Activated gamma-delta T cell treated with anti-CD3 and anti-CD28 coated beads, Interleukin-2, amount 50 U/mL, for 16 hours (primary cell): ENCODE results near the gene SMOC2.

ENCODE experiments used
- DNase-seq: peaks from one replicate; pipeline ENCODE4 v3.0.0-alpha.2; 2020; ENCODE audit warnings: low read depth

SMOC2 gene

DNA sequence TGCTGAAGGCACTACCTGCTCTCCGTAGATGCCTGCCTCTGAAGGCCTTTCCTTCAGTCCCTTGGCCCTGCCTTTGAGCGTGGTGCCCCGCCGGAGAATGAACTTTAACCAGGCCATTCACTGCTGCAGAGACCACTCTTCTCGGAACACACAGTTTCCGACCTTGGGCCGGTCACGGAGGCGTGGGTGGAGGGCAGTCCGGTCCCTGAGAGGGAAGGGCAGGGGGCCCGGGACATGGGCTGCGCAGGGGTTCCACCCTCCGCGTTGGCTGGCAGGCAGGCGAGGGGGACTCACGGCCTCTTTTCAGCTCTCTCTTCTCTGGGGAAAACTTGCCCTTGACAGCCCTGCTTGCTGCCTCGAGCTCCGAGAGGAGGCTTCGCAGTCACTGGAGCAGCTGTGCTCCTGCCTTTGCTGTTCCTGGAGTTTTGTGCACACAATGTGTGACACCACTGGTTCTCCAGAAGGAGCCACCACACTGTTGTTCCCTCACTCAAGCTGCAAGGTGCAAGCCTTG lies 187.8 kb downstream of the SMOC2 start:
- DNase-seq = no peak

DNA sequence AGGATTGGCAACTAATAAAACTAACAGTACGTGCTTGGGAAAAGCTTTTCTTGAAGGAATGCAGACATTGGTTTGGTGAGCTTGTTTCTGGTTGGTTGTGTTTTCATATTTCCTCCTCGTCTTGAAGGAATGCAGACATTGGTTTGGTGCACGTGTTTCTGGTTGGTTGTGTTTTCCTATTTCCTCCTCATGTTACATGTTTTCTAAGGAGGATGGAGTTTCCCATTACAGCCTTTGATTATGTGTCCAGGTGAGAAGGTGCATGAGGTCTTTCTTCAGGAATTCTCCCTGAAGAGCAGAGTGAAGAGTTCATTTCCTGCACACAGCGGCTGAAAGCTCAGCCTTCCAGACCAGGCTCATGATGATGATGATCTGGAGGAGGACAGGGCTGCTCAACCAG lies 190.6 kb downstream of the SMOC2 start:
- DNase-seq = no peak

DNA sequence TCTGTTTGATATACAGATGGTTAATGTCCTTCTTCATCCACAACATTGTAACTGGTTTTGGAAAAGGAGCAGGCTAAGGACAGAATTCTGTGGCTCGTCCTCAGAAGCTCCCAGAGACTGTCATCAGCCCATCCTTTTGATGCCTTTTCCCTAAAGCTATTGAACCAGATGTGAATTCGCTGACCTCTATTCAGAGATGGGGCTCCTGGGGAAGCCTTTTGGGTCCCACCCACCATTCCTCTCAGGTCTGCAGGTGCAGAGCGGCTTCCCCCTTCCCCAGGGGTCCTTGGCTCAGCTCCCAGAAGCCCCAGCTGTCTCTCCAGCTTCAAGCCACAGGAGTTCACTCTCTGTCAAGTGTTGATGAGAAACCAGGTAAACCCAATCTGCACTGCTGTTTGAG lies 191.7 kb downstream of the SMOC2 start:
- no peak for DNase-seq

DNA sequence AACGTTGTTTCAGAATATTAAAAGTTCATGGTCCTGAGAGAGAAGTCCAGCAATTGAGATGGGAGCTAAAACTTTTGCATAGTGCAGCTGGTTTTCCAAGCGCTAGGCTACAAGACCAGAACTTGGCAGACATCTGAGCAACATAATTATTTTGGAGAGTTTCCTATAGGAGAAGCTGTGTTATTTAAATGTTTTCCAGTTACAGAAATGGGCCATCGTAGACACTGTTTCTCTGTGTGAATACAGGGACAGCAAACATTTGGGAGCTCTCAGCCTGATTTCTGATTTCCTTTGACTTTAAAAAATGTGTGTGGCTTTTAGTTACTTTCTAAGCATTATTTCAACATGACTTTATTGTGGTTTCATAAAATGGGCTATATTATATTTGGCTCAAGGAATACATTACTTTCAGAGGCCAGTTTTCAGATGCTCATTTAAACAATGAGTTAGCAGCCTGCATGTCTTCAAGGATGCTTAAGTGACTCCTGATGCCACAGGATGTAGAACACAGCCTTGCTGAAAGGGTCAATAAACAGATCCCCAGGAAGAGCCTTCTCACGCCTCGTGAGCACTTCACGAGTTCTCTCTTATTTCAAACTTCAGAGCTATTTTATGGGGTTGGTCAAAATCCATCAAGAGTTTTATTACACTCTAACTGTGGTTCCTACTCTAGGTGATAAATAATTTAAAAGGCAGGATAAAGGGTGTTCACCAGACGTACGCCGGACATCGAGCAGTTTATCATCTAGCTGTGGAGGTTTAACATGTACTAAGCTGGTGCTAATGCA lies 193.8 kb downstream of the SMOC2 start:
- DNase-seq = no peak

DNA sequence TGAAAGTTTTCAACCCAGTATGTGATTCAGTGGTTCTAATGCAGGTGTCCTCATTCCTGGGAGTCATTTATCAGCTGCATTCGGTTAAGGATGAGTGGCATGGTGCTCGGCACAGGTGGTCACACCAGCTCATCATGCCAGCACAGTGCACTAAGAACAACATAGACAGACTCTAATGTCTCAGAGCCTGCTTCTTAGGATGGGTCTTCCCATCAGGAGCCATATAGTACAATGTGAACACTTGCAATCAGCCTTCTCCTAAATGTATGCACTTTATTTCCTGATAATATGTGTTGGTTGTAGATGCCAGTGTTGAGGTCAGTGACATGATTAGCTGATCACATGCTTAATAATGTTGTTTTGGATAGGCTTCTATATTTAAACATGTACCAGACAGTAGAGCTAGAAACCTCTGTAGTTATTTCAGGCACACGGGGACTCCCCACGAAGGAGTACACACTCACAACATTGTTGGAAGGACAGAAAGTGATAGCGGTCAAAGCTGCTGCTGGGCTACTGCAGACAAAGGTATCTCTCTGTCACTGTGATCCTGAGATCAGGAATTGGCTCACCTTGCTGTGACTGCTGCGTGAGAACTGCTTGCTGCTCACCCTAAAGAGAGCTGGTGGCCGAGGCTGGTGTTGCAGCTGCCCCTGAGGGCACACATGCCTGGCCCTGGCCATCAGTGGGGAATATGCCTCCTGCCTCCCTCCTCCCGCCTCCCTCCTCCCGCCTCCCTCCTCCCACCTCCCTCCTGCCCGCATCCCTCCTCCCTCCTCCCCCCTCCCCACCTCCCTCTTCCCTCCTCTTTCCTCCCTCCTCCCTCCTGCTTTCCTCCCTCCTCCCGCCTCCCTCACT lies 195.4 kb downstream of the SMOC2 start:
- no peak for DNase-seq

DNA sequence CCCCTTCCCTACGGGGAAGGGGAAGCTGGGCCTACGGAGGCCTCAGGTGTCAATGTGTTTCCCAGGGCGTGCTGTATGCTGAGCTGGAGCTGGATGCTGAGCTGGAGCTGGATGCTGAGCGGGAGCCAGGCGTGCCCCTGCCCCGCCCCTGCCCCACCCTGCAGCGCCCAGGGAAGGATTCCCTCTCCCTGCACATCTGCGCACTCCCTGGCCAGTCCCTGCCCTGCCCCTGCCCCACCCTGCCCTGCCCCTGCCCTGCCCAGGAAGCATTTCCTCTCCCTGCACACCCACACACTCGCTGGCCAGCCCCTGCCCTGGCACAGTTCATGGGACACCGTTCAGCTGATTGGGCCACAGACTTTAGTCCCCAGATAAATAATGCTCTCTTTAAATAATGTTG lies 196.8 kb downstream of the SMOC2 start:
- DNase-seq = no peak

DNA sequence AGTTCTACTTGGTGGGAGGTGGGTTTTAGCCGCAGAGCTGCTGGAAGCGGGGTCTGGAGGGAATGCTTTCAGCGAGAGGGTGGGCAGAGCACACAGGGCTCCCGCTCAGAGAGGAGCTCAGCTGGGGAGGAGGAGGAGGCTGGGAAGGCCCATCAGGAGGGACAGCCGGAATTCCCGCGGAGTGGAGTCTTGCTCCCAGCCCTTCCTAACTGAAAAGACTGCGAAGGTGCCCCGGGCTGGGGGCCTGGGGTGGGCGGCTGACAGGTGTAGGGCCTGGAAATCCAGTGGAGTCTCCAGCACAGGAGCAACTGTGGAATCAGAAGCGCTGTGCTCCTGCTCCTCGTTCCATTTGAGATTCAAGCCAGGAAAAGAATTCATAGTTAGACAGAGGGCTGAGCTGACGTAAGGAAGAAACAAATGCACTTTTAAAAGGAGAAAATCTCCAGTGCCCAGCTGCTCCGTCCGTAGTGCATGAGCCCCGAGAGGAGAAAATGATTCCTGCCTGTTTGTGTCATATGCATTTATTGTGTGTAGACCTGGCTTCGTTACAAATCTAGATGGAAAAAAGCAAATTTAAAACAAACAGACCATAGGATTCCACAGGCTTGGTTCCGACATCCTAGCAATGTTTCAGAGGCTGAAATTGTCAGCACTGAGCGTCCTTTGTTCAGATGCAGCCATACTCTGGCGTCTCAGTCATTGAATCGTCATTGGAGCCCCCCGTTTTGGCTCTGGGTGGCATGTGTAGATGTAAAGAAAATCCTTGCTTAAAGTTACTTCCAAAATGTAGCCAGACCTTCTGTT lies 197.7 kb downstream of the SMOC2 start:
- no peak for DNase-seq

DNA sequence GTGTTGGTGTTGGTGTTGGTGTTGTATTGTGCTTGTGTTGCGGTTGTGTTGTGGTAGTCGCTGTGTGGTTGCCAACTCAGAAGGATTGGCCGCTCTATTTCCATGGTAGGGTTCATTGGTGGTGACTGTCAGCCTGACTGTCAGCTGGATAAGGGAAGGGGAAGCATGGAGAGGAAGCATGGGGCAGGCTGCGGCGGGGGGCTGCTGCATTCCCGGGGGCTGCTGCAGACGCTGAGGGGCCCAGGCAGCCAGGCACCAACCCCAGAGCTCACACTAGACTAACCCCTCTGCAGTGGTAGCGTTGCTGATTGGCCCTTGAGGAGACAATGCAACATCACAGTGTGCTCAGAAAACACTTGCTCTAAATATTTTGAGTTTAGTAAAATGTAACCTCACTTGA lies 199.2 kb downstream of the SMOC2 start:
- no peak for DNase-seq

DNA sequence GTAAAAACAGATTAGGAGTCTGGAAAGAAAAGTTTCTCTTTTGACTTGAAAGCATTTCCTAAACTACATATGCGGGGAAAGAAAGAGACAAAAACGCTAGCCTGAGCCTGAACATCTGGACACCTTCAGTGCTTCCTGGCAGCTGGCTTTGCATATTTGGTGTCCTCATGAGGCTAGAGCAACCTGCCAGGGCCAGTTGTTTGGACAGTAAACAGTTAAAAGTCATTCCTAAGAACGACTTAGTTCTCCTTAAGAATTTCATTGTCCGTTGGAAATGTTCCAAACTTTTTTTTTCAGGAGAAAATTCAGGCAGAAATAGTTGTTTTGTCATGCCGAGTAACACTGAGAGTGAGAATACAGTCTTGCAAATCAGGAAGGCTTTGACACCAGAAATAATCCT lies 199.8 kb downstream of the SMOC2 start:
- DNase-seq = no peak

DNA sequence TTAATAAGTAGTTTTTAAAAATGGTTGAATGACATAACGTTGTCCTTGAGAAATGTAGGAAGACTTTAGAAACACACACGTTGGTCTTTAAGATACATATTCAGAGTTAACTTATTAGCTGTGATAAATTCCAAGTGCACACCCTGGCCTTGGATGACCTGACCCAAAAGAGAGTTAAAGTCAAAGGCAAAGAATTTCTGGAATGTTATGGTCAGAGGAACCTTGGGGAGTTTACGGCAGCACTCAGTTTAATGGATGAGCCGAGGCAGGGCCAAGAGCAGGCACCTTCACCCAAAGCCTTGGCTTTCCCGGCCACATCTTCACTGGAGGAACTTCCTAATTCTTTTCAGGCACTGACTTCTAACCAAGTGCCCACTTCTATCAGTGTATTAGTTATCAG lies 200.5 kb downstream of the SMOC2 start:
- no peak for DNase-seq

DNA sequence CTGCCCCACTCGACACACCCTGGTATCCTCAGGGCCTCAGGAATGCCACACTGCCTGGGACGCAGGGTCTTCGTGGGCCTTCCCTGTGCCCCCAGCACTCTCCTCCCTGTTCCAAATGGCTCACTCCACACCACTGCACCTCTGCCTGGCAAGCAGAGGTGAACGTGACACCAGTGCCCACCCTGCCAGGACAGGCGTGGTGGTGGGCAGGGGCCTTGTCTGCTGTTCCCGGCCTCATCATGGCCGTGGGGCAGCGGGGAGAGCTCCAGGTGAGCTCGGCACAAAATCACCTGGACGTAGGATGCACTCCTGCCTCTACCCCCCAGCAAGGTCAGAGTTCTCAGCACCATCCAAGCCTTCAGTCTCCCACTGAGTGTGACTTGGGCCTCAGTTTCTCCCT lies 202.4 kb downstream of the SMOC2 start:
- DNase-seq = no peak

DNA sequence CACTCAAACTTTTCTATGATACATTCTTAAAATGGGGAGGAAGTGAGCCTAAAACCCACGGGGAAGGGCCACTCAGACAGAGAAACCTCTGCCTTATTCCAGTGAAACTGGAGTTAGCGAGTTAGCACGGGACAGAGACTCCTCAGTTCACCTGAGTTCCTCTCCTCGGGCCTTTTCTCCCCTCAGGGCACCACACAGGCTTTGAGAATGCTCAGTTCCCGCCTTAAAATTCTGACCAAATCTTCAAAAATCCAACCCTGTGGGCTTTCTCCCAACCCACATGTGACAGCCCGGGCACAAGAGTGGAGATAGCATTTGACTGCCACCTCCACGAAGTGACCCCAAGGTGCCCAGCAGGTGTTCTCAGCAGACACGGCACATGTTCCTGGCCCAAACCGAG lies 204.3 kb downstream of the SMOC2 start:
- DNase-seq = no peak

DNA sequence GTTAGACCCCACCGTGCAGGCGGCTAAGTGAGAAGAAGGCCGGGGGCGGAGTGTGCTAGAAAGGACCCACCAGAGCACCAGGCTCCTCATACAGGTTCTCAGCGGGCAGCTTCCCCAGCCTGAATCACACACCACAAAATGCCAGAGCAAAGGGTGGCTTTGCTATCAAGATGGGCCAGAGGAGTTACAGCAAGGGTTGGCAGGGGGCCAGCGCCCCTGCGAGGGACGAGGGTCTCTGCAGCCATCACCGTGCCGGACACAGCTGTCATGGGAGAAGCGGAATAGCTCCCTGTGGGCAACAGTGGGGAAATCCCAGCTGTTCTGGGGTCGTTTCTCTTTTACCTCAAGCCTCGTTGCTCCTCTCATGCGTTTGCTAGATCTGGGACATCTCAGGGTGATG lies 206.3 kb downstream of the SMOC2 start:
- DNase-seq = no peak

DNA sequence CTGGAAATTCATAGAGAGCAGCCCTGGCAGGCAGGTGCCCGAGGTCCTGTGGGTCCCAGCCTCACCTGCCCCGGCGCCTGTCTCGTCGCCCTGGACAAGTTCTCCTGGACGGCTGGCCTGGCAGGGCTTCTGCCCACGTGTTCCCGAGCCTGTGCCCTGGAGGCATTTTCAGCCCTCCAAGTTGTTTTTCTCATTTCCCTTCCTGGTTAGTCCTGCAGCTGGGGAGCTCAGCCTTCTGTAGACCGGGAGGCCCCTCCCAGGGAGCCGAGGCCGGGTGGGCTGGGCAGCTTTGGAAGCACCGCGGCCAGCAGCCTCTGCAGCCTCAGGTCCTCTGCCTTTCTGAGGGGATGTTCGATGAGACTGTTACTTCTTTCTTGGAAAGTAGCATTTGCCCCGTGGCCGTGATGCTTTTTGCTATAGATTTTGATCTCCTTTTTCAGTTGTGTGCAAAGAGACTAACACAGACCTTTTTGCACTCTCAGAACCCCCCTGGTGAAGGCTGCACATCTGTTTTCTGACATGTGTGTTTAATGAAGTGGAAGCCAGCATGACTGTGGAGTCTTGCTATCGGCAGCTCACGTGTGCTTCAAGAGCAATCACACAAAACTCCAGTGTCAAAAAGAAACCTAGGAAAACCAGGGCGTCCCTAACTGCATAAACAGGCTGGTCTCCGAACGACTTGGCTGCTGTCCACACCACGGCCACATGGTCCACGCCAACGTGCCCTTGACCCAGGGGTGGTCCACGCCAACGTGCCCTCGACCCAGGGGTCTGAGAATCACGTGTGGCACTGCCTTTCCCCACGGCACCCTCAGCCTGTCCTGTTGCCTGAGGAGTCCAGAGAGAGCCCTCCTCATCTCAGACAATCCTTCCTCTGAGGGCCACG lies 207.5 kb downstream of the SMOC2 start:
- no peak for DNase-seq

DNA sequence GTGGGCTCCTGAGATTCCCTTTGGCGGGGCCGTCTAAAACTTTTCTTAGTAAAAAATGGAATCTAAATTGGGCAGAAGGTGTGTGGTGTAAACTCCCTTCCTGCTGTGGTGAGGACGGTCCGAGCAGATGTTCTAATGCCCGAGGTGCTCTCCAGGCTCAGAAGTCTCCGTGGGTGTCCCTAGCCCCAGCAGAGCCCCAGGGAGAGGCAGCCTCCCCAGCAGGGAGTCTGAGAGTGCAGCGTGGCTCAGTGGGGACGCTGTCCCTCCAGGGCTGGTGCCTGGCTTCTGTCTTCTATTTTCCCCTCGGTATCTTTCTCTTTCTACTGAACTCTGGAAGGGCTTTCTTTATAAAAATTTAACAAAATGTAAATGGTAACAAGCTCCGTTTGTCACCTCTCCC lies 208.2 kb downstream of the SMOC2 start:
- no peak for DNase-seq

DNA sequence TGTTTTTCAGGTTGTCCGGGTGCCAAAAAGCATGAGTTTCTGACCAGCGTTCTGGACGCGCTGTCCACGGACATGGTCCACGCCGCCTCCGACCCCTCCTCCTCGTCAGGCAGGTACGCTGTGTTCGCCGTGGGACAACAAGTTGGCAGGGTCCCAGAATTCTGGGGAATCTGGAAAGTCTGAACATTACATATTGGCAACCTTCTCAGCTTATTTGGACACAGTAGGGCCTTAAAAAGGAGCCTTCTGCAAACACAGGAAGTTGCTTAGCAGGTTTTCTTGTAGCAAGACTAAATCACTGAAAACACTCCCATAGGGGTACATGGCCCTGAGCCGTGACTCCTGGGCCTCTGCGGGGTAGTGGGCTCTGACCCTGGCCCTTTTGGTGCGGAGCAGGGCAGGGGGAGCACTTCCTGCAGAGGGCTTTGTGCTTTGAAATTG lies 209.7 kb downstream of the SMOC2 start:
- no peak for DNase-seq

DNA sequence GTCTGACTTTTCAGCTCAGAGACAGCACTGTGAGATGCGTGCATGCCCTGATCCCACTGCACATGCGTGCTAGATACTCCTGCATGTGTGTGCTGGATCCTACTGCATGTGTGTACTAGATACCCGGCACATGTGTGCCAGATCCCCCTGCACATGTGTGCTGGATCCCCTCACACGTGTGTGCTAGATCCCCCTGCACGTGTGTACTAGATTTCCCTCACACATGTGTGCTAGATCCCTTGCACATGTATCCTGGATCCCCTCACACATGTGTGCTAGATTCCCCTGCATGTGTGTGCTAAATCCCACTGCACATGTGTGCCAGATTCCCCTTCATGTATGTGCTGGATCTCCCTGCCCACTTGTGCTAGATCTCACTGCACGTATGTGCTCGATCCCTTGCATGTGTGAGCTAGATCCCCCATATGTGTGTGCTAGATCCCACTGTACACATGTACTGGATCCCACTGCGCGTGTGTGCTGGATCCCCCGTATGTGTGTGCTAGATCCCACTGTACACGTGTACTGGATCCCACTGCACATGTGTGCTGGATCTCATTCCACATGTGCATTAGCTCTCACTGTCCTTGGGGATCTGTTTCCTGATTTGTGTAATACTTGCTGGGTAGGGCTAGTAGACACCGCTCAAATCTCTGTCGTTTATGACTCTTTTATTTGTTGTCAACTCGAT lies 214.6 kb downstream of the SMOC2 start:
- DNase-seq = no peak

DNA sequence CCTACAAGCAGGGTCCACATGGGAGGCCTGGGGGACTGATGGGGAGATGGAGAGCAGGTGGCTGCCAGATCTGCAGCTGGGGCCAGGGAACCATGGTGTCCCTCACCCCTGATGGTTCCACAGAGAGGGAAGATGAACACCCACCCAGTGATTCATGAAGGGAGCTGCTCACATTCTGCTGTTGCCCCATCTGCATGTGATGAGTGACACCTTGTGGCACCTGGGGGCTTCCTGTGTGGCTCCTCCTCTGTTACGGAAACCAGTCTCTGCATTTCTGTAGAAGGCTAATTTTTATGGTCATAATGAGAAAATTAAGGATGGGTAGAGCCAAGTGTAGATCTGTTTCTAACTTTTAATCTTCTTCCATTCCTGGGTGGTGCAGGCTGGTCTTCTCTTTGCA lies 217.1 kb downstream of the SMOC2 start:
- no peak for DNase-seq

DNA sequence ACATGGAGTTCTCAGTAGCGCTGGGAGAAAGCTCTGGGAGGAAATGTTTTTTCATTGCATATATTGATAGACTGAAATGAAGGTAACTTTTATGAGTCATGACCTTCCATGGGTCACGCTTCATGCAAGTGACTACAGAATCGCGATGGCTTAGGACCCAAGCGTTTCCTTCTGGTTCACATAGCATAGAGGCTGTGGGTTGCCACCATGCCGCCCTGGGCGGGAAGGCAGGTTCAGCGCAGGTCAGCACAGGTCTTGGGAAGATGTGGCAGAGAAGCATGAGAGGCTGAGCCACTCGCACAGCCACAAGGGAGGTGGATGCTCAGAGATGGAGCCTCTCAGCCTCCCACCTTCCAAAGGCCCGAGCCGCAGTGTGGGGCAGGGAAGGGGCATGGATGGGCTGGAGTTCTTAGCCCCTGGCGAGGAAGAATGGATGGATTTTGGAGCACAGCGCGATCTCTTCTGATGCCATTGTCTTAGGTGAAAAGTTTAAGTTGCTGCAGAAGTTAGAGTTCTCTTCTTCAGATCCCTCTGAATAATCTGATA lies 219.5 kb downstream of the SMOC2 start:
- no peak for DNase-seq

DNA sequence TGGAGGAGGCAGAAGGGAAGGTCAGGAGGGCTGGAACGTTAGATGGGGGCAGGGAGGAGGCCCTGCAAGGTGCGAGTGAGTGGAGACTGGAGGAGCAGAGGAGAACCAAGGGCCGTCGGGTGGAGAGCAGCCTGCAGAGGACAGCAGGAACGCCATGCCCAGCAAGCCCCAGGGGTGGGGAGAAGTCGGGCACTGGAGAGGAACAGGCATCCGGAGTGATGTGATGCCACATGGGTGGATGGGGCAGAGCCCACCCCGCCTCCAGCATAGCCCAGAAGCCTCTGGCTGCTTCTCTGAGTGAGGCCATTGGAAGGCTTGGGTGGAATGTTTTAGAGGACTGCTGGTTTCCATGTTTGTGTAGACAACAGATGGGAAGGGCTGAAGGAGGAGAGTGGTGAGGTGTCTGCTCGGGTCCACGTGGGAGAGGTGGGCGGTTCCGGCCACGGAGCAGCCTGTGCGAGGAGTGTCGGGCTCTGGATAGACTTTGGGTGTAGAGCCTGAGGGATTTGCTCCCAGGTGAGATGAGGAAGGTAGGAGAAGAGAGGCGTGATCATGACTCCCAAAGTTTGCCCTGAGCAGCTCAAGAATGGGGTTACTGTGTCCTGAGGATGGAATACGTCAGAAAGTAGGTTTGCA lies 221.4 kb downstream of the SMOC2 start:
- DNase-seq = no peak
